ENCODE results near the gene ERFE.

DNA sequence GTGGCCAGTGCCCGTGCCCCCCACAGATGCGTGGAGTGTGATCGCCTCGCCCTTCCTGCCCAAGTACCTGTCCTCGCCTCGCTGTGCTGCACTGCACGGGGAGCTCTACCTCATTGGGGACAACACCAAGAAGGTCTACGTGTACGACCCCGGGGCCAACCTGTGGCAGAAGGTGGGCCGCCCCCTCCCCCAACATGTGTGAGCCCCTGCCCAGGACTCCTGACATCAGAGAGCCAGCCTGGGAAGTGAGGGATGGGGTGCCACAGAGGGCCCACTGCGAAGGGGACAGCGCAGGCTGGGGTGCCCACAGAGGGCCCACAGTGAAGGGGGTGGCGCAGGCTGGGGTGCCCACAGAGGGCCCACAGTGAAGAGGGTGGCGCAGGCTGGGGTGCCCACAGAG is 9.8 kb upstream of the ERFE start:
- TF ChIP-seq EZH2 (IDR thresholded peaks at IDR 0.05; ENCODE audit: borderline replicate concordance, low read depth, low read length, severe bottlenecking), result no peak
- TF ChIP-seq, protein P1, sequence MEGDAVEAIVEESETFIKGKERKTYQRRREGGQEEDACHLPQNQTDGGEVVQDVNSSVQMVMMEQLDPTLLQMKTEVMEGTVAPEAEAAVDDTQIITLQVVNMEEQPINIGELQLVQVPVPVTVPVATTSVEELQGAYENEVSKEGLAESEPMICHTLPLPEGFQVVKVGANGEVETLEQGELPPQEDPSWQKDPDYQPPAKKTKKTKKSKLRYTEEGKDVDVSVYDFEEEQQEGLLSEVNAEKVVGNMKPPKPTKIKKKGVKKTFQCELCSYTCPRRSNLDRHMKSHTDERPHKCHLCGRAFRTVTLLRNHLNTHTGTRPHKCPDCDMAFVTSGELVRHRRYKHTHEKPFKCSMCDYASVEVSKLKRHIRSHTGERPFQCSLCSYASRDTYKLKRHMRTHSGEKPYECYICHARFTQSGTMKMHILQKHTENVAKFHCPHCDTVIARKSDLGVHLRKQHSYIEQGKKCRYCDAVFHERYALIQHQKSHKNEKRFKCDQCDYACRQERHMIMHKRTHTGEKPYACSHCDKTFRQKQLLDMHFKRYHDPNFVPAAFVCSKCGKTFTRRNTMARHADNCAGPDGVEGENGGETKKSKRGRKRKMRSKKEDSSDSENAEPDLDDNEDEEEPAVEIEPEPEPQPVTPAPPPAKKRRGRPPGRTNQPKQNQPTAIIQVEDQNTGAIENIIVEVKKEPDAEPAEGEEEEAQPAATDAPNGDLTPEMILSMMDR (IDR thresholded peaks at IDR 0.05; ENCODE audit: borderline replicate concordance, extremely low read depth, low read length, poor library complexity, severe bottlenecking), result no peak
